Right lobe of liver (tissue), 4 donors: ENCODE data around the gene ROR2.

Source experiments
- CTCF ChIP-seq, 4 donors: fragments of 200-600 bp in 3 of 4; fragments of 450-650 bp in 1 of 4; IDR thresholded peaks; one replicate each; pipeline versions ENCODE4 v1.5.1 to v1.8.0; 2016 to 2022; ENCODE audit warnings: antibody characterized with exemption in 4 of 4, mild to moderate bottlenecking in 2 of 4
- POLR2A ChIP-seq: fragments of 450-650 bp; IDR thresholded peaks from one replicate; pipeline ENCODE4 v1.6.1; 2017; ENCODE audit warnings: antibody characterized with exemption, mild to moderate bottlenecking
- donor health status: DM: no; HTN: no; CAD: no.
- donor health status: DM: no; HTN: no; CAD: no.
- donor health status: DM: no; HTN: yes; CAD: no.

GRCh38 chr9:91948597-91949391 is 1.2 kb downstream of the ROR2 start:
- TF ChIP-seq CTCF (IDR thresholded peaks at IDR 0.05) (no peak), POLR2A (no peak)
